Fibroblast of lung (primary cell): Measurements from ENCODE around the gene ERBB2. TPM values are rescaled to one million over a fixed set of nuclear protein-coding genes. Genes with fewer than 3 reads are reported as not detected.
"Not testable (repeated sequence)": the region's sequence is repeated elsewhere in the genome, so short reads cannot be mapped to it uniquely, and the experiment has no call there.

ENCODE experiments used
- DNase-seq, 2 donors: peaks; one replicate each; pipeline versions ENCODE4 v3.0.0 to v3.0.0-alpha.2; 2010; ENCODE audit warnings: low read depth in 2 of 2
- H2AFZ ChIP-seq: 2 replicates; pipeline ENCODE4 v1.5.1; 2012; ENCODE audit warnings: low read length, control low read depth, inconsistent platforms
- H3K27ac ChIP-seq: 2 replicates; pipeline ENCODE4 v1.5.1; 2011; ENCODE audit warnings: low read length, control low read depth; ENCODE audit not compliant: insufficient read depth
- H3K27me3 ChIP-seq: 2 replicates; pipeline ENCODE4 v1.5.1; 2011; ENCODE audit warnings: mild to moderate bottlenecking, low read length; ENCODE audit not compliant: control insufficient read depth, insufficient read depth
- H3K36me3 ChIP-seq: 2 replicates; pipeline ENCODE4 v1.5.1; 2011; ENCODE audit warnings: low read length; ENCODE audit not compliant: control insufficient read depth, insufficient read depth
- H3K4me1 ChIP-seq: 2 replicates; pipeline ENCODE4 v1.5.1; 2011; ENCODE audit warnings: low read length; ENCODE audit not compliant: control insufficient read depth, insufficient read depth; ENCODE audit errors: extremely low read depth
- H3K4me2 ChIP-seq: 2 replicates; pipeline ENCODE4 v1.5.1; 2011; ENCODE audit warnings: low read length, control low read depth; ENCODE audit not compliant: insufficient read depth; ENCODE audit errors: extremely low read depth
- H3K4me3 ChIP-seq, 4 experiments: fragments of 200-600 bp in 1 of 4; sonication (generic) in 1 of 4; replicated peaks in 1 of 4; 2 replicates each; pipeline ENCODE4 v1.5.1; 2011 to 2016; ENCODE audit warnings: low read length in 4 of 4, low read depth in 3 of 4, mild to moderate bottlenecking in 3 of 4, control low read depth in 2 of 4, inconsistent platforms in 1 of 4, mixed read lengths in 1 of 4; ENCODE audit not compliant: insufficient read depth in 1 of 4; ENCODE audit errors: control extremely low read depth in 1 of 4
- H3K79me2 ChIP-seq: 2 replicates; pipeline ENCODE4 v1.5.1; 2012; ENCODE audit warnings: mild to moderate bottlenecking, low read length, inconsistent platforms; ENCODE audit not compliant: control insufficient read depth, insufficient read depth
- H3K9ac ChIP-seq: 2 replicates; pipeline ENCODE4 v1.5.1; 2011; ENCODE audit warnings: mild to moderate bottlenecking, low read length, control low read depth; ENCODE audit not compliant: insufficient read depth
- H3K9me3 ChIP-seq: 2 replicates; pipeline ENCODE4 v1.5.1; 2012; ENCODE audit warnings: low read depth, low read length; ENCODE audit not compliant: control insufficient read depth, insufficient read depth
- H4K20me1 ChIP-seq: 2 replicates; pipeline ENCODE4 v1.5.1; 2011; ENCODE audit warnings: low read length; ENCODE audit not compliant: control insufficient read depth, insufficient read depth; ENCODE audit errors: extremely low read depth
- CTCF ChIP-seq, 2 donors: IDR thresholded peaks in 1 of 2; conservative IDR thresholded peaks in 1 of 2; 1 replicate in 1 of 2; 2 replicates in 1 of 2; pipeline ENCODE4 v1.5.1; 2011 to 2012; ENCODE audit warnings: low read length in 2 of 2, control low read depth in 1 of 2, inconsistent platforms in 1 of 2, low read depth in 1 of 2, mild to moderate bottlenecking in 1 of 2
- EZH2 ChIP-seq: IDR thresholded peaks from 2 replicates; pipeline ENCODE4 v1.5.1; 2012; ENCODE audit warnings: low read length, control low read depth, mild to moderate bottlenecking; ENCODE audit errors: missing control alignments
- polyA plus RNA-seq, 2 donors: library from polyadenylated mRNA; depleted of rRNA in 1 of 2; stranded (reverse) in 1 of 2; unstranded in 1 of 2; fragments of >200 nt; gene quantifications; 2 replicates each; pipeline ENCODE4 v1.2.1, GENCODE V29; 2011 to 2012; ENCODE audit warnings: missing spikeins in 1 of 2
- total RNA-seq: library from RNA; depleted of rRNA; stranded (reverse); fragments of >200 nt; gene quantifications from 2 replicates; pipeline ENCODE4 v1.2.1, GENCODE V29; 2014

ERBB2 gene
- total and polyA plus RNA-seq, 2 donors (not counting 1 experiment from before 2014, with no cell fraction given) = 24.7 to 33.9 TPM

DNA sequence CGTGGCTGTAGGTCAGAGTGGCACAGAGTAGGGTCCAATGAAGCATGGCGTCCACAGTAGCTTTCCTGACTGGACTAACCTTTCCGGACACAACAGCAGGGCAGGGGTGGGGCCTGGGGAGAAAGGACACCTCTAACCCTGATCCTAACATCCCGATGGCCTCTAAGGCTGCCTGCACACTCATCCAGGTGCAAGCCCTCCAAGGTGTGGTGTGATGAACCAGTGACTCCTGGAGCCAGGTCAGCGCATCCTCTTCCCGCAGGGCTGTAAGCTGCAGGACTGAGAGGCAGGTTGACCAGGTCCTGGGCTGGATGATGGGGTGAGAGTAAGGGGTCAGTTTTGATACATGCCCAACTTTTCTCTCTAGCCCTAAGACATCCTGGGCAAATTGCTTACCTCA lies 3.1 kb upstream of the ERBB2 start:
- peaks cover 2% of the 10 kb centered on the region for H3K4me1 ChIP-seq
- H3K27me3 ChIP-seq = no peaks in the 10 kb centered on the region
- H4K20me1 ChIP-seq = no peaks in the 10 kb centered on the region
- no peak overlapping the region for H3K9ac ChIP-seq
- no peak for DNase-seq
- H3K9me3 ChIP-seq = no peaks in the 10 kb centered on the region
- H3K79me2 ChIP-seq = peaks cover 8% of the 10 kb centered on the region
- H3K4me3 ChIP-seq = no peak overlapping the region
- no peak overlapping the region for H3K4me2 ChIP-seq
- no peaks in the 10 kb centered on the region for H3K36me3 ChIP-seq
- H2AFZ ChIP-seq = no peak overlapping the region
- TF ChIP-seq EZH2 = no peak
- TF ChIP-seq CTCF (conservative IDR thresholded peaks at IDR 0.05 in 1 of 2, IDR thresholded peaks at IDR 0.05 in 1 of 2; ENCODE audit: low read depth in 1 of 2, low read length in 2 of 2) = no peak
- no peak overlapping the region for H3K27ac ChIP-seq

GRCh38 chr17:39697961-39698360 lies 1.9 kb upstream of the ERBB2 start:
- Histone ChIP-seq H2AFZ (no peak overlapping the region), H3K27ac (no peak overlapping the region), H3K36me3 (no peaks in the 10 kb centered on the region), H3K4me1 (peaks cover 2% of the 10 kb centered on the region), H3K27me3 (no peaks in the 10 kb centered on the region), H3K9me3 (no peaks in the 10 kb centered on the region), H3K4me3 (no peak overlapping the region), H4K20me1 (no peaks in the 10 kb centered on the region), H3K79me2 (peaks cover 9% of the 10 kb centered on the region), H3K4me2 (no peak overlapping the region), H3K9ac (no peak overlapping the region)
- DNase-seq = no peak
- TF ChIP-seq EZH2 (no peak), CTCF (conservative IDR thresholded peaks at IDR 0.05 in 1 of 2, IDR thresholded peaks at IDR 0.05 in 1 of 2; ENCODE audit: low read depth in 1 of 2, low read length in 2 of 2) (no peak)

DNA sequence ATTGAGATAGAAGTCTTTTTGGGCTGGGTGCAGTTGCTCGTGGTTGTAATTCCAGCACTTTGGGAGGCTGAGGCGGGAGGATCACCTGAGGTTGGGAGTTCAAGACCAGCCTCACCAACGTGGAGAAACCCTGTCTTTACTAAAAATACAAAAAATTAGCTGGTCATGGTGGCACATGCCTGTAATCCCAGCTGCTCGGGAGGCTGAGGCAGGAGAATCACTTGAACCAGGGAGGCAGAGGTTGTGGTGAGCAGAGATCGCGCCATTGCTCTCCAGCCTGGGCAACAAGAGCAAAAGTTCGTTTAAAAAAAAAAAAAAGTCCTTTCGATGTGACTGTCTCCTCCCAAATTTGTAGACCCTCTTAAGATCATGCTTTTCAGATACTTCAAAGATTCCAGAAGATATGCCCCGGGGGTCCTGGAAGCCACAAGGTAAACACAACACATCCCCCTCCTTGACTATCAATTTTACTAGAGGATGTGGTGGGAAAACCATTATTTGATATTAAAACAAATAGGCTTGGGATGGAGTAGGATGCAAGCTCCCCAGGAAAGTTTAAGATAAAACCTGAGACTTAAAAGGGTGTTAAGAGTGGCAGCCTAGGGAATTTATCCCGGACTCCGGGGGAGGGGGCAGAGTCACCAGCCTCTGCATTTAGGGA lies 577 bp upstream of the ERBB2 start:
- Histone ChIP-seq H3K27ac (peak overlapping the region; percentile 51), H2AFZ (peak overlapping the region; percentile 59), H3K4me3 (peak overlapping the region; percentile 73 to 90 (median 78)), H3K9ac (peak overlapping the region; percentile 46), H3K4me2 (peak overlapping the region; percentile 49)
- not testable (repeated sequence) for DNase-seq, H3K79me2 ChIP-seq, H3K36me3 ChIP-seq, H3K4me1 ChIP-seq, H4K20me1 ChIP-seq, H3K27me3 ChIP-seq, H3K9me3 ChIP-seq
